ENCODE measurements around the gene MANSC1.

Gene MANSC1

DNA sequence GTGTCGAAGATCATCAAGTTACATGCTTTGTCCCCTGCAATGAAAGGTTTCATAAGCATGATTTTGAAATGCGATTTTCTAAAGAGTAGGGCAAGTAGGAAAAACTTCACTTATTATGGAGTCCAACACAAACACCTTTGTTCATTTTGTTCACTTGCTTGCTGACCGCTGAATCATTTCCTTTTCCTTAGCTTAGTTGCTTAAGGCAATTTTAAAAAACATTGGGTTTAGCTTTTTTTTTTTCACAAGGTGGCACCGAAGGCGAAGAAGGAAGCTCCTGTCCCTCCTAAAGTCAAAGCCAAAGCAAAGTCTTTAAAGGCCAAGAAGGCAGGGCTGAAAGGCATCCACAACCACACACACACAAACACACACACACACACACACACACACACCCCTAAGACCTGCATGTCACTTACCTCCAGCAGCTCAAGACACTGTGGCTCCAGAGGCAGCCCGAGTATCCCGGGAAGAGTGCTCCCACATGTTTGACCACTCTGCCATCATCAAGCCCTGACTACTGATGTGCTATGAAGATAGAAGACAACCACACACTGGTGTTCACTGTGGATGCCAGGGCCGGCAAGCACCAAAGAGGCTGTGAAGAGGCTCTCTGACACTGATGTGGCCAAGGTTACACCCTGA, 11.4 kb downstream of the MANSC1 start:
- TF ChIP-seq TEAD4 (IDR thresholded peaks at IDR 0.05) (no peak), CREB1 (IDR thresholded peaks at IDR 0.05; ENCODE audit: low read depth) (no peak), TCF12 (IDR thresholded peaks at IDR 0.05; ENCODE audit: low read depth) (no peak), EGR1 (IDR thresholded peaks at IDR 0.05) (no peak), USF1 (IDR thresholded peaks at IDR 0.05) (no peak), RAD21 (IDR thresholded peaks at IDR 0.05; ENCODE audit: low read depth) (no peak), FOXM1 (IDR thresholded peaks at IDR 0.05; ENCODE audit: borderline replicate concordance, low read depth) (no peak), YY1 (IDR thresholded peaks at IDR 0.05; ENCODE audit: low read depth) (no peak), EP300 (IDR thresholded peaks at IDR 0.05; ENCODE audit: borderline replicate concordance) (no peak), NFIC (IDR thresholded peaks at IDR 0.05) (no peak), CEBPB (IDR thresholded peaks at IDR 0.05) (no peak)
- TF ChIP-seq, protein P1, sequence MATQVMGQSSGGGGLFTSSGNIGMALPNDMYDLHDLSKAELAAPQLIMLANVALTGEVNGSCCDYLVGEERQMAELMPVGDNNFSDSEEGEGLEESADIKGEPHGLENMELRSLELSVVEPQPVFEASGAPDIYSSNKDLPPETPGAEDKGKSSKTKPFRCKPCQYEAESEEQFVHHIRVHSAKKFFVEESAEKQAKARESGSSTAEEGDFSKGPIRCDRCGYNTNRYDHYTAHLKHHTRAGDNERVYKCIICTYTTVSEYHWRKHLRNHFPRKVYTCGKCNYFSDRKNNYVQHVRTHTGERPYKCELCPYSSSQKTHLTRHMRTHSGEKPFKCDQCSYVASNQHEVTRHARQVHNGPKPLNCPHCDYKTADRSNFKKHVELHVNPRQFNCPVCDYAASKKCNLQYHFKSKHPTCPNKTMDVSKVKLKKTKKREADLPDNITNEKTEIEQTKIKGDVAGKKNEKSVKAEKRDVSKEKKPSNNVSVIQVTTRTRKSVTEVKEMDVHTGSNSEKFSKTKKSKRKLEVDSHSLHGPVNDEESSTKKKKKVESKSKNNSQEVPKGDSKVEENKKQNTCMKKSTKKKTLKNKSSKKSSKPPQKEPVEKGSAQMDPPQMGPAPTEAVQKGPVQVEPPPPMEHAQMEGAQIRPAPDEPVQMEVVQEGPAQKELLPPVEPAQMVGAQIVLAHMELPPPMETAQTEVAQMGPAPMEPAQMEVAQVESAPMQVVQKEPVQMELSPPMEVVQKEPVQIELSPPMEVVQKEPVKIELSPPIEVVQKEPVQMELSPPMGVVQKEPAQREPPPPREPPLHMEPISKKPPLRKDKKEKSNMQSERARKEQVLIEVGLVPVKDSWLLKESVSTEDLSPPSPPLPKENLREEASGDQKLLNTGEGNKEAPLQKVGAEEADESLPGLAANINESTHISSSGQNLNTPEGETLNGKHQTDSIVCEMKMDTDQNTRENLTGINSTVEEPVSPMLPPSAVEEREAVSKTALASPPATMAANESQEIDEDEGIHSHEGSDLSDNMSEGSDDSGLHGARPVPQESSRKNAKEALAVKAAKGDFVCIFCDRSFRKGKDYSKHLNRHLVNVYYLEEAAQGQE (IDR thresholded peaks at IDR 0.05; ENCODE audit: low read depth) = no peak
- TF ChIP-seq, protein P2, sequence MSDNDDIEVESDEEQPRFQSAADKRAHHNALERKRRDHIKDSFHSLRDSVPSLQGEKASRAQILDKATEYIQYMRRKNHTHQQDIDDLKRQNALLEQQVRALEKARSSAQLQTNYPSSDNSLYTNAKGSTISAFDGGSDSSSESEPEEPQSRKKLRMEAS (IDR thresholded peaks at IDR 0.05) = no peak

DNA sequence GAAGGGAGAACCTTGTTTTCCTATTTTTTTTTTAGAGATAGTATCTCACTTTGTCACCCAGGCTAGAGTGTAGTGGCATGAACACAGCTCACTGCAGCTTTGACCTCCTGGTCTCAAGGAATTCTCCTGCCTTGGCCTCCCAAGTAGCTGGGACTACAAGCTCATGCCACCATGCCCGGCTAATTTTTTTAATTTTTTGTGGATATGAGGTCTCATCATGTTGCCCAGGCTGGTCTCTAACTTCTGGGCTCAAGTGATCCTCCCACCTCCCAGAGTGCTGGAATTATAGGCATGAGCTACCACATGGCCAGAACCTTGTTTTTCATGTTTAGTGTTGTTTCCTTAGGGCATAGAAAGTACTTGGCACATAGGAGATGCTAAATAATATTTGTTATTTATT, 13.5 kb downstream of the MANSC1 start:
- TF ChIP-seq TCF12 (IDR thresholded peaks at IDR 0.05; ENCODE audit: low read depth) (no peak), TEAD4 (IDR thresholded peaks at IDR 0.05) (no peak), ZBTB7A (IDR thresholded peaks at IDR 0.05; ENCODE audit: low read depth) (no peak), EGR1 (IDR thresholded peaks at IDR 0.05) (no peak), NFIC (IDR thresholded peaks at IDR 0.05) (no peak), RAD21 (IDR thresholded peaks at IDR 0.05; ENCODE audit: low read depth) (no peak)
- TF ChIP-seq, protein P2 (IDR thresholded peaks at IDR 0.05) = no peak
- TF ChIP-seq, protein P1 (IDR thresholded peaks at IDR 0.05; ENCODE audit: low read depth) = no peak

DNA sequence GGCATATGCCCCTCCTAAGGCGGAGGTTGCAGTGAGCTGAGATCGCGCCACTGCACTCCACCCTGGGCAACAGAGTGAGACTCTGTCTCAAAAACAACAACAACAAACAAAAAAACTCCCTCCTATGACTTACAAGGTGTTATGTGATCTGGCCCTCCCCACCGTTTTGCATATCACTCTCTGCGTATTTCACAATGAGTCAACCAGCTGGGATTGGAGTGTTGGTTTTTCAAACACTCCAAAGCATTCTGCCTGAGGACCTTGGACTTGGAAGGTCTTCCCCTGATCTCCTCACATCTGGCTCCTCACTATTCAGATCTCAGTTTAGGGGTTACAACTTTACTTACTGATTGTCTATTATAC, 14.0 kb downstream of the MANSC1 start:
- TF ChIP-seq TCF12 (IDR thresholded peaks at IDR 0.05; ENCODE audit: low read depth) = no peak
- TF ChIP-seq USF1 (IDR thresholded peaks at IDR 0.05) = no peak
- no peak for TF ChIP-seq ZBTB7A (IDR thresholded peaks at IDR 0.05; ENCODE audit: low read depth)
- no peak for TF ChIP-seq NFIC (IDR thresholded peaks at IDR 0.05)
- TF ChIP-seq FOXM1 (IDR thresholded peaks at IDR 0.05; ENCODE audit: borderline replicate concordance, low read depth) = no peak
- TF ChIP-seq CEBPB (IDR thresholded peaks at IDR 0.05) = no peak
- no peak for TF ChIP-seq TEAD4 (IDR thresholded peaks at IDR 0.05)
- no peak for TF ChIP-seq EGR1 (IDR thresholded peaks at IDR 0.05)
- TF ChIP-seq, protein P2 (IDR thresholded peaks at IDR 0.05) = no peak
- TF ChIP-seq YY1 (IDR thresholded peaks at IDR 0.05; ENCODE audit: low read depth) = no peak
- no peak for TF ChIP-seq CREB1 (IDR thresholded peaks at IDR 0.05; ENCODE audit: low read depth)
- TF ChIP-seq TAF1 (IDR thresholded peaks at IDR 0.05; ENCODE audit: low read depth) = no peak
- no peak for TF ChIP-seq RAD21 (IDR thresholded peaks at IDR 0.05; ENCODE audit: low read depth)
- TF ChIP-seq, protein P1 (IDR thresholded peaks at IDR 0.05; ENCODE audit: low read depth) = no peak
- TF ChIP-seq EP300 (IDR thresholded peaks at IDR 0.05; ENCODE audit: borderline replicate concordance) = no peak

DNA sequence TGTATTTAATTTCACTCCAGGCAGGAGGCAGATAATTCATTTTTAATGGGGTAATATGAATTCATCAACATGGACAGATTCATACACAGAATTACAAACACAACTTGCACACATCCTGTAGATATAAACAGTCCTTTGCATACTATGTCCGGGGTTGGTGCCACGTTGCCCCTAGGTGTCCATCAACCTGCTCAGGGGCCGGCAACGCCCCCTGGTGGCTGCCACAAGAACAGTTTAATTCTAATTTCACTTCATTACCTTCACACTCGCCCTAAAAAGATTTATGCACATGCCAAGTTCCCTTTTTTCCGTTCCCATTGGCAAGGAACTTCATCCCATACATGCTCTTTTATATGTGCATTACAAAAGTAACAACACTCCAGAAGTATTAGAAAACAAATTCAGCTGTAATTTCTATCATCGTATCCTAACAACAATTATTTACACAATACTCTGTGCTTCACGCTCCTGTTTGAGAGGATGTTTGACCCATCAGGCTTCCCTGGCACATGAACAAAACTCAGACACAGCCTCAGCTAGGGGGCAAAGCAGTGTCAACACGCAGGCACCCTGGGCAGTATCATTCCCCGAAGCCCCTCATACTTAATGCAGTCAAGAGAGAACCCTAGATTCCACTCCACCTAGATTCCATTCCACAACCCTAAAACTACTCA, 15.5 kb downstream of the MANSC1 start:
- TF ChIP-seq RAD21 (IDR thresholded peaks at IDR 0.05; ENCODE audit: low read depth) (peak; percentile 86), TAF1 (IDR thresholded peaks at IDR 0.05; ENCODE audit: low read depth) (no peak)
